Right kidney (tissue), 9 donors: Measurements from ENCODE around the gene DAB1.

Experiments used
- DNase-seq: peaks from one replicate; pipeline ENCODE4 v3.0.0-alpha.2; 2016
- long read RNA-seq, 8 donors: transcript quantifications; one replicate each; lab custom pipeline, GENCODE V29; 2026

DAB1 gene
- long read RNA-seq, donor 1, full-length matches to known transcripts, result 1 of 1 reads
- long read RNA-seq, donor 1, partial matches to known transcripts, result 0 of 1 reads
- long read RNA-seq, donor 1, other reads (novel, unspliced or antisense), result 0 of 1 reads
- long read RNA-seq, donor 2, result 0 reads
- long read RNA-seq, donor 3, result 0 reads
- long read RNA-seq, donor 4, result 0 reads
- long read RNA-seq, donor 5, result 0 reads
- long read RNA-seq, donor 6, result 0 reads
- long read RNA-seq, donor 7, result 0 reads
- long read RNA-seq, donor 8, result 0 reads

- peak; percentile 75 for DNase-seq
Measured at GRCh38 chr1:57423656-57424211, at the start of gene DAB1. DAB1 (minus strand) TSS chr1:57424060; CDS start chr1:57291030, 133,030 bp downstream.

- no peak for DNase-seq
Measured at GRCh38 chr1:57473448-57473847, 49.6 kb upstream of the DAB1 start.

GRCh38 chr1:57471995-57472394 lies 48.1 kb upstream of the DAB1 start:
- DNase-seq, result no peak

GRCh38 chr1:57470036-57470435 lies 46.2 kb upstream of the DAB1 start:
- no peak for DNase-seq

GRCh38 chr1:57468641-57469523 lies 45.0 kb upstream of the DAB1 start:
- DNase-seq, result no peak

- DNase-seq, result no peak
Measured at GRCh38 chr1:57467830-57468229, 44.0 kb upstream of the DAB1 start.

- DNase-seq, result no peak
Measured at GRCh38 chr1:57464756-57465155, 40.9 kb upstream of the DAB1 start.

- no peak for DNase-seq
Measured at GRCh38 chr1:57463343-57463742, 39.5 kb upstream of the DAB1 start.

- DNase-seq, result no peak
Measured at GRCh38 chr1:57461405-57461804, 37.5 kb upstream of the DAB1 start.

GRCh38 chr1:57451516-57451915 lies 27.7 kb upstream of the DAB1 start:
- no peak for DNase-seq

GRCh38 chr1:57450981-57451380 lies 27.1 kb upstream of the DAB1 start:
- DNase-seq, result no peak

- no peak for DNase-seq
Measured at GRCh38 chr1:57447551-57447950, 23.7 kb upstream of the DAB1 start.

- no peak for DNase-seq
Measured at GRCh38 chr1:57443004-57443403, 19.1 kb upstream of the DAB1 start.

- DNase-seq, result no peak
Measured at GRCh38 chr1:57440096-57440495, 16.2 kb upstream of the DAB1 start.

GRCh38 chr1:57431400-57431799 lies 7.5 kb upstream of the DAB1 start:
- DNase-seq, result no peak

GRCh38 chr1:57424231-57425027 lies 569 bp upstream of the DAB1 start:
- peak; percentile 82 for DNase-seq

GRCh38 chr1:57423135-57423655 lies 665 bp downstream of the DAB1 start:
- no peak for DNase-seq

- DNase-seq, result peak; percentile 79
Measured at GRCh38 chr1:57422271-57423134, 1.4 kb downstream of the DAB1 start.

- DNase-seq, result no peak
Measured at GRCh38 chr1:57421806-57422205, 2.1 kb downstream of the DAB1 start.

- DNase-seq, result peak; percentile 5
Measured at GRCh38 chr1:57420981-57421785, 2.7 kb downstream of the DAB1 start.
